KMS-11 (cell line): ENCODE results near the gene UNK.

ENCODE experiments used
- H2AFZ ChIP-seq: fragments of 200-600 bp; sonication (generic); 2 replicates; pipeline ENCODE4 v1.6.1; 2016; ENCODE audit warnings: antibody characterized with exemption, mixed run types, low read depth
- H3K27ac ChIP-seq: fragments of 200-600 bp; sonication (generic); 2 replicates; pipeline ENCODE4 v1.6.1; 2016; ENCODE audit warnings: mild to moderate bottlenecking, mixed run types
- H3K27me3 ChIP-seq: fragments of 200-600 bp; sonication (generic); 2 replicates; pipeline ENCODE4 v1.6.1; 2017; ENCODE audit warnings: mild to moderate bottlenecking, low read depth, mixed run types, moderate library complexity; ENCODE audit not compliant: insufficient read depth
- H3K36me3 ChIP-seq: fragments of 200-600 bp; sonication (generic); 2 replicates; pipeline ENCODE4 v1.6.1; 2017; ENCODE audit warnings: mild to moderate bottlenecking, mixed run types; ENCODE audit not compliant: insufficient read depth
- H3K4me1 ChIP-seq: fragments of 200-600 bp; sonication (generic); 2 replicates; pipeline ENCODE4 v1.6.1; 2016; ENCODE audit warnings: mild to moderate bottlenecking, low read depth, mixed run types; ENCODE audit not compliant: poor library complexity, severe bottlenecking
- H3K4me2 ChIP-seq: fragments of 200-600 bp; sonication (generic); 2 replicates; pipeline ENCODE4 v1.7.0; 2016; ENCODE audit warnings: mild to moderate bottlenecking, mixed run types
- H3K4me3 ChIP-seq: fragments of 200-600 bp; sonication (generic); IDR thresholded peaks from 2 replicates; pipeline ENCODE4 v1.6.1; 2017; ENCODE audit warnings: low read depth, low read length, mixed read lengths; ENCODE audit not compliant: insufficient read depth
- H3K79me2 ChIP-seq: fragments of 200-600 bp; sonication (generic); 2 replicates; pipeline ENCODE4 v1.6.1; 2016; ENCODE audit warnings: low read depth, mixed run types; ENCODE audit not compliant: insufficient read depth
- H3K9ac ChIP-seq: fragments of 200-600 bp; sonication (generic); 2 replicates; pipeline ENCODE4 v1.6.1; 2016; ENCODE audit warnings: mild to moderate bottlenecking, mixed run types
- H4K20me1 ChIP-seq: fragments of 200-600 bp; sonication (generic); 2 replicates; pipeline ENCODE4 v1.6.1; 2016; ENCODE audit warnings: mild to moderate bottlenecking, mixed run types; ENCODE audit not compliant: insufficient read depth
- CTCF ChIP-seq: fragments of 200-600 bp; sonication (generic); conservative IDR thresholded peaks from 2 replicates; pipeline ENCODE4 v1.6.1; 2017; ENCODE audit warnings: low read depth, mild to moderate bottlenecking, antibody characterized with exemption, low read length, moderate library complexity, mixed read lengths

UNK gene

GRCh38 chr17:75818326-75818885 is 33.8 kb downstream of the UNK start:
- H3K27ac ChIP-seq, result no peak overlapping the region
- no peak overlapping the region for H3K4me2 ChIP-seq
- peaks cover 5% of the 10 kb centered on the region for H3K4me1 ChIP-seq
- H4K20me1 ChIP-seq, result no peaks in the 10 kb centered on the region
- H2AFZ ChIP-seq, result no peak overlapping the region
- no peaks in the 10 kb centered on the region for H3K27me3 ChIP-seq
- no peak overlapping the region for H3K4me3 ChIP-seq
- no peak for TF ChIP-seq CTCF
- no peaks in the 10 kb centered on the region for H3K36me3 ChIP-seq
- no peaks in the 10 kb centered on the region for H3K79me2 ChIP-seq
- H3K9ac ChIP-seq, result no peak overlapping the region

- Histone ChIP-seq H3K4me3 (no peak overlapping the region), H3K4me2 (no peak overlapping the region), H3K4me1 (peaks cover 5% of the 10 kb centered on the region), H4K20me1 (no peaks in the 10 kb centered on the region), H3K36me3 (no peaks in the 10 kb centered on the region), H2AFZ (no peak overlapping the region), H3K27me3 (no peaks in the 10 kb centered on the region), H3K9ac (no peak overlapping the region), H3K79me2 (no peaks in the 10 kb centered on the region), H3K27ac (no peak overlapping the region)
- no peak for TF ChIP-seq CTCF
Observed at GRCh38 chr17:75819116-75819515, 34.5 kb downstream of the UNK start.

- Histone ChIP-seq H3K4me2 (no peak overlapping the region), H3K9ac (no peak overlapping the region), H3K36me3 (no peaks in the 10 kb centered on the region), H2AFZ (no peak overlapping the region), H3K27ac (no peak overlapping the region), H3K79me2 (no peaks in the 10 kb centered on the region), H4K20me1 (no peaks in the 10 kb centered on the region), H3K27me3 (no peaks in the 10 kb centered on the region), H3K4me3 (no peak overlapping the region), H3K4me1 (peaks cover 5% of the 10 kb centered on the region)
- TF ChIP-seq CTCF, result no peak
Observed at GRCh38 chr17:75819678-75820077, 35.1 kb downstream of the UNK start.

GRCh38 chr17:75820094-75821080 is 35.8 kb downstream of the UNK start:
- no peak overlapping the region for H3K27ac ChIP-seq
- no peak overlapping the region for H2AFZ ChIP-seq
- H3K4me3 ChIP-seq, result no peak overlapping the region
- H3K36me3 ChIP-seq, result no peaks in the 10 kb centered on the region
- peaks cover 5% of the 10 kb centered on the region for H3K4me1 ChIP-seq
- no peaks in the 10 kb centered on the region for H3K27me3 ChIP-seq
- no peaks in the 10 kb centered on the region for H3K79me2 ChIP-seq
- H3K9ac ChIP-seq, result no peak overlapping the region
- no peak overlapping the region for H3K4me2 ChIP-seq
- H4K20me1 ChIP-seq, result no peaks in the 10 kb centered on the region
- no peak for TF ChIP-seq CTCF
